Ureter (tissue), 1 donor: ENCODE measurements around the gene MAP2K2. TPM values are rescaled to one million over a fixed set of nuclear protein-coding genes. Genes with fewer than 3 reads are reported as not detected.

Experiments
- DNase-seq: peaks from one replicate; pipeline ENCODE4 v3.0.0-alpha.2; 2020; ENCODE audit warnings: low spot score
- total RNA-seq: library from RNA; stranded (reverse); gene quantifications from one replicate; pipeline ENCODE4 v1.2.4, GENCODE V29; 2023
- donor health status: DM: yes; HTN: yes; CAD: no.

Gene MAP2K2
- total RNA-seq, 1 donor from 2014 or later = 103 TPM

GRCh38 chr19:4077800-4078684, 45.9 kb downstream of the MAP2K2 start:
- peak; percentile 83 for DNase-seq

- DNase-seq = no peak
Observed at GRCh38 chr19:4077007-4077374, 46.9 kb downstream of the MAP2K2 start.

- DNase-seq = no peak
Observed at GRCh38 chr19:4075373-4075772, 48.5 kb downstream of the MAP2K2 start.

- DNase-seq = no peak
Observed at GRCh38 chr19:4071610-4072009, 52.3 kb downstream of the MAP2K2 start.

- DNase-seq = no peak
Observed at GRCh38 chr19:4069331-4069959, 54.5 kb downstream of the MAP2K2 start.

GRCh38 chr19:4068047-4068966, 55.6 kb downstream of the MAP2K2 start:
- no peak for DNase-seq

GRCh38 chr19:4067396-4068046, 56.4 kb downstream of the MAP2K2 start:
- DNase-seq = no peak

GRCh38 chr19:4066682-4067395, 57.1 kb downstream of the MAP2K2 start, which contains the start of gene ZBTB7A:
TSS of gene ZBTB7A (minus strand) at chr19:4066899. CDS start at chr19:4055232, 11,667 bp downstream.
- peak; percentile 92 for DNase-seq

- peak; percentile 76 for DNase-seq
Observed at GRCh38 chr19:4066176-4066606, 57.7 kb downstream of the MAP2K2 start.

GRCh38 chr19:4065430-4066175, 58.3 kb downstream of the MAP2K2 start:
- DNase-seq = peak; percentile 96

GRCh38 chr19:4064496-4065260, 59.2 kb downstream of the MAP2K2 start:
- peak; percentile 73 for DNase-seq

GRCh38 chr19:4064149-4064495, 59.8 kb downstream of the MAP2K2 start:
- no peak for DNase-seq

GRCh38 chr19:4063369-4064148, 60.4 kb downstream of the MAP2K2 start:
- DNase-seq = no peak

- peak; percentile 45 for DNase-seq
Observed at GRCh38 chr19:4062419-4063368, 61.2 kb downstream of the MAP2K2 start.

GRCh38 chr19:4061683-4062418, 62.1 kb downstream of the MAP2K2 start:
- peak; percentile 81 for DNase-seq

GRCh38 chr19:4061178-4061682, 62.7 kb downstream of the MAP2K2 start:
- DNase-seq = peak; percentile 87
